Stimulated activated memory B cell treated with anti-CD40 and anti-IgM and Interleukin-4, amounts not matched to agents 10 μg/mL and 1 μg/mL and 100 μg/mL, for 72 hours (primary cell): Measurements from ENCODE around the gene PLXNB2.

Source experiments
- ATAC-seq: fragments of 150-1000 bp; cut with Tn5 transposase; 2 replicates; pipeline ENCODE4 v1.10.0; 2021
- H3K27ac Mint-ChIP-seq: one replicate; pipeline ENCODE4 v1.8.0; 2022; ENCODE audit warnings: mild to moderate bottlenecking, mixed read lengths
- H3K27me3 Mint-ChIP-seq: one replicate; pipeline ENCODE4 v1.8.0; 2022; ENCODE audit warnings: mixed read lengths
- H3K36me3 Mint-ChIP-seq: one replicate; pipeline ENCODE4 v1.8.0; 2022; ENCODE audit warnings: mixed read lengths
- H3K4me1 Mint-ChIP-seq: one replicate; pipeline ENCODE4 v1.8.0; 2022; ENCODE audit warnings: mixed read lengths
- H3K4me3 Mint-ChIP-seq: one replicate; pipeline ENCODE4 v1.8.0; 2022; ENCODE audit warnings: mild to moderate bottlenecking, moderate library complexity, mixed read lengths
- H3K9me3 Mint-ChIP-seq: one replicate; pipeline ENCODE4 v1.8.0; 2022; ENCODE audit warnings: mixed read lengths

PLXNB2 gene

DNA sequence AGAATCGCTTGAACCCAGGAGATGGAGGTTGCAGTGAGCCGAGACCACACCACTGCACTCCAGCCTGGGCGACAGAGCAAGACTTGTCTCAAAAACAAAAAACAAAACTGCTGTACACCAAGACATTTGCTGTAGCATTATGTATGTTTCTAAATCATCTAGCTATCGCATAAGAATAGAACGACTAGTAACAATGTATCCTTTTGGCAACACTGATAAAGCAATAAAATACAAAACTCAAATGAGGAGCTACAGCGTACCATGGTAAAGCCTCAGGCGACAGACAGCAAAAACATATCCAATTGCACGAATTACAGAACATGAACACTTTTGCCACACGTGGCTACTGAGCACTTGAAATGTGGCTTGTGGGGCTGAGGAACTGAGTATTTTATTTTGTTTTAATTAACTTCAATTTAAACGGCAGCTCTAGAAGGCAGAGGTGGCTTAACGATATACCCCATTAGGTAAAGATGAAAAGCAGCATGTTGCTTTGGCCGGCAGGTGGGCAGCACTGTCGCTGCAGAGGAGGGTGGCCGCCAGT lies 65.0 kb downstream of the PLXNB2 start:
- no peak for ATAC-seq
- Mint-ChIP-seq H3K36me3 (peaks cover 20% of the 10 kb centered on the region), H3K27ac (peak overlapping the region; percentile 91), H3K27me3 (no peaks in the 10 kb centered on the region), H3K4me3 (peak overlapping the region; percentile 93), H3K4me1 (peaks cover 46% of the 10 kb centered on the region), H3K9me3 (no peaks in the 10 kb centered on the region)

DNA sequence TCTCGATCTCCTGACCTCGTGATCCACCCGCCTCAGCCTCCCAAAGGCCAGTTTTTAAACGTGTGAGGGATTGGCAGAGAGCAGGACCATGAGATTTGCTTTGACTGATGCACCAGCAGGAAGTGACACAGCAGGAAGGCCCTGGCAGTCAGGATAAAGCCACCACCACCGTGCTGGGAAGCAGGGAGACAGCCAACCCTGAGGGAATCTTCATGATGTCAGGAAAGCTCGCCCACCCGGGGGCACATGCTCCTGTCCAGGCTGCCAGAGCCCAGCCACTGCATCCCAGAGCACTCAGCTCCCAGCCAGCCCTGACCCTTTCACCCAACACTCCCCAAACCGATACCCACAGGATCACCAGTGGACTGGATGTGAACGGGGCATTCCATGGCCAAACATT lies 68.7 kb downstream of the PLXNB2 start:
- Mint-ChIP-seq H3K27me3 (no peaks in the 10 kb centered on the region), H3K4me1 (peaks cover 55% of the 10 kb centered on the region), H3K9me3 (peaks cover 3% of the 10 kb centered on the region), H3K4me3 (no peak overlapping the region), H3K36me3 (peaks cover 29% of the 10 kb centered on the region), H3K27ac (no peak overlapping the region)
- no peak for ATAC-seq

DNA sequence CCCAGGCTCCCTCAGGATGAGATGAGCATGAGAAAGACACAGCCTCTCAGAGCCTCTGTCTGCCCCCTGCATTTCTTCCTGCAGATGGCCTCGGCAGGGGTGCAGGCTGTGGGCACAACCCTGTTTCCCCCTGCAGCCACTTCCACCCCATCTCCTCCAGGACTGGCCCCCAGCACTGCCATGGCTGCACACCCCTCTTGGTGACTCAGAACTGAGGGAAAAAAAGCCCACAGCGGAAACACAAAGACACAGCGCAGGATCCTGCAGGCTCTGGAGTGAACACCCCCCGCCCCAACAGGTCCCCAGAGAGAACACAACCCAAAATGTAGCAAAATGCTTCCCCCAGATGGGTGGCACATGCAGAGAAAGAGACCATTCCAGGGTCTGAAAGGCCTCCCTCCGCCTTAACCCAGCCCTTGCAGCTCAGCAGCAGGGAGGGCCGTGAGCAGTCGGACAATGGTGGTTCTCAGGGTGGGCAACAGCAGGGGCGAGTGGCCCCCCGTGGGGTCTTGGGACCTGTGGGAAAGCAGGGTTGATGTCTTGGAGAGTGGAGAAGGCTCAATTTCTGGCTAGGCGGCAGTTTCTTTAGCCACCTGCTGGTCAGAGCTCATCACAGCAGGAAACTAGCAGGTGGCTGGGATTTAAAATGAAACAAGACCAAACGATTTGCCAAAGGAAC lies 70.6 kb downstream of the PLXNB2 start:
- no peaks in the 10 kb centered on the region for H3K27me3 Mint-ChIP-seq
- no peak overlapping the region for H3K27ac Mint-ChIP-seq
- peaks cover 43% of the 10 kb centered on the region for H3K36me3 Mint-ChIP-seq
- H3K9me3 Mint-ChIP-seq = peaks cover 3% of the 10 kb centered on the region
- ATAC-seq = no peak
- no peak overlapping the region for H3K4me3 Mint-ChIP-seq
- H3K4me1 Mint-ChIP-seq = peaks cover 38% of the 10 kb centered on the region

DNA sequence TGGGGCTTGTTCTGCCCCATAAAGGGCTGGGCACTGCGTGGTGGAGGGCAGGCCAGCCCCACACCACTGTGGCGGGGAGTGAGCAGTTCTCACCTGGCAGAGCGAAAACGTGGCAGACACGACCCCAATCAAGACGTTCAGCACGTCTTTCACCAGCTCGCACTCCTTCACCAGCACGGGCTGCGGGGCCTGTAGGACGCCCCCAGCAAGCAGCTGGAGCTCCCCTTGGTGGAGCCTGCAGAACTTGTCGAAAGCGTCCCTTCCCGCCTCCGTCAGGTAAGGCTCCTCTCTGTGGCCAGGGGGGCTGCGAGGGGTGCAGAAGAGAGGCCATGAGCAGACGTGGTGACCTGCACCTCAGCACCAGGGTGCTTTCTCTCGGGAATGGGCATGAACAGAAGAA lies 74.2 kb downstream of the PLXNB2 start:
- Mint-ChIP-seq H3K27ac (no peak overlapping the region), H3K9me3 (peaks cover 3% of the 10 kb centered on the region), H3K36me3 (peaks cover 63% of the 10 kb centered on the region), H3K4me1 (peaks cover 35% of the 10 kb centered on the region), H3K27me3 (no peaks in the 10 kb centered on the region), H3K4me3 (no peak overlapping the region)
- ATAC-seq = no peak

DNA sequence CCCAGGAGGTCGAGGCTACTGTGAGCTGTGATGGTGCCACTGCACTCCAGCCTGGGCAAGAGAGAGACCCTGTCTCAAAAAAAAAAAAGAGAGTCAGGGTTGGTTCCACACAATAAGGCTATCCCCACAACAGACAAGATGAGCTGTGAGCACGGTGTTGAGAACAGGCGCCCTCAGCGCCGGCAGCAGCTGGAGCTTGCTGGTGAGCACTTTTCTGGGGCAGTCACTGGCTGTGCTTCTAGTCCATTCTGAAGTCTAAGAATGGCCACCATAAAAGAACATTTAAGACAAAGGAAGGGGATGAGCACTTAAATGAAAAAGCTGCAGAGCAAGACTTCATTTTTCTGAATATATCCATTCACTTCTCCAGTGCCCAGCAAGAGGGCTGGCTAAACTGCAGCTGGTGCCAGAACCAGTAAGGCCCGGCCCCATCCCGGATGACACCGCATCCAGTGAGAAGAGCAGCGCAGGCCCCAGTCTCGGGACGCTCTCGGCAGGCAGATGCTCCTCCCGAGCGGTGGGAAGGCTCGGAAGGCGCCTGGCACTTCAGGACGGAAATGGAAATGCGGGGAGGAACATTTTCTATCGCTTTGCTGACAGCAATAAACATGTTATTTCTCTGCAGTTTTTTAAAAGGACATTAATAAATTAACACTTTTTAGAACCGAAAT lies 74.8 kb downstream of the PLXNB2 start:
- Mint-ChIP-seq H3K27ac (no peak overlapping the region), H3K27me3 (no peaks in the 10 kb centered on the region), H3K36me3 (peaks cover 57% of the 10 kb centered on the region), H3K4me3 (no peak overlapping the region), H3K9me3 (peaks cover 3% of the 10 kb centered on the region), H3K4me1 (peaks cover 35% of the 10 kb centered on the region)
- ATAC-seq = no peak

DNA sequence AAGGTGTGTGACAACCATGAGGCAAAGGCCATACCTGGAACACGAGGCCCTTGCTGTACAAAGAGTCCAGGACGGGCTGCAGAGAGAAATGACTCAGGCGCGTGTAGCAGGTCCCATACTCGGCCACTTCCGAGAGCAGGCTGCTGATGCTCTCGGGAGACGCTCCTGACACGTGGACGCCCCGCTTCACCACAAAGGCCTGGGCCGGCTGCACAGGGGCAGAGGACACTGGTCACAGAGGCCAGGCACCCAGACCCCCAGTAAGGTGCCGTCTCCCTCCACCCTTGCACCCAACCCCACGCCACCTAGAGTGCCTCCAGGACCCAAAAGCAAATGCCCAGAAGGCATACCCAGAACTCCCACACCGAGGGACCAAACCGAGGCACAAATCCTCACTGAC lies 78.1 kb downstream of the PLXNB2 start:
- Mint-ChIP-seq H3K36me3 (peaks cover 61% of the 10 kb centered on the region), H3K4me3 (no peak overlapping the region), H3K4me1 (peaks cover 17% of the 10 kb centered on the region), H3K27ac (no peak overlapping the region), H3K27me3 (no peaks in the 10 kb centered on the region), H3K9me3 (no peaks in the 10 kb centered on the region)
- ATAC-seq = no peak

DNA sequence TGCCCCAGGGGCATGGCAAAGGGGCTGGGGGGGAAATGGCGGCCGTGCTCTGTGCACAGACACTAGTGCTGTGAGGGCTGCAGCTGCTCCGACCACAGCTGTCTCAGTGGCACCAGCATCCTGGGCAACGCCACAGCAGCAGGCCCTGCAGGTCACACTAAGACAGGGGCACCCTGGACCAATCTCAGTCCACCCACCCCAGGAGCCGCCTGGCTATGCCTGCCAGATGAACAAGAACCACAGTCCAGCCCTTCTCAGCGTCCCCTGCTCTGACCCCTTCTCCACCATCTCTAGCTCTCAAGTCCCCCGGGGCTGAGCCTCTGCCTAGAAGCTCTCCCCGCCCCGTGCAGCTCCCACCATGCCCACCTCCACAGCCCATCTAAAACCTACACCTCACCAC lies 79.1 kb downstream of the PLXNB2 start:
- no peaks in the 10 kb centered on the region for H3K27me3 Mint-ChIP-seq
- no peak for ATAC-seq
- H3K36me3 Mint-ChIP-seq = peaks cover 64% of the 10 kb centered on the region
- no peak overlapping the region for H3K27ac Mint-ChIP-seq
- H3K4me1 Mint-ChIP-seq = peaks cover 9% of the 10 kb centered on the region
- H3K4me3 Mint-ChIP-seq = no peak overlapping the region
- no peaks in the 10 kb centered on the region for H3K9me3 Mint-ChIP-seq

DNA sequence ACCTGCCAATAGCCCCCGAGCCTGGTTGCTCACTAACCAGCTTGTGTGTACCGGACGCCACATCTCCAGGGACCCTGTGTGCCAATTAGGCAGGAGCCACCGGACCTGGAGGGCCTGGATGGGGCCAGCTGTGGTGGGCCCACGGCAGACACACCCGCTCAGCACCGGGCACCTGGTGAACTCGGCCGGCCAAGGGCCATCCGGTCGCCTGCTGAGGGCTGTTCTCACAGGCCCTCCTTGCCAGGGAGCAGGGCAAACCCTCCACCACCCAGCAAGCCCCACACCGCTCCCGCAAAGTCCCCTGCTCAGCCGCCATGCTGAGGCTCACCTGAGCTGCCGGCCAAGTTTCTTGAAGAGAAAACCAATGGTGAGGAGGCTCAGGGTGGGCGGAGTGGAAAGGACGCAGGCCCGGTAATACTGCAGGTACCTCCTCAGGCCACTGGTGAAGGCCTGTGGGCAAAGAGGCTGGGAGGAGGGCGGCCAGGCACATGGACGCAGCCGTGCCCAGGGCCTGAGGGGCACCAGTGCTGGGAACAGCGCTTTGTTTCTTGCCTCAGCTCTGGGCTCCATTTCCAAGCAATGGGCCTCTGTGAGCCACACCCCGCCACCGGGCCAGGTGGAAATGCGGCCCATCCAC lies 79.7 kb downstream of the PLXNB2 start:
- Mint-ChIP-seq H3K9me3 (no peaks in the 10 kb centered on the region), H3K27me3 (no peaks in the 10 kb centered on the region), H3K4me1 (peaks cover 9% of the 10 kb centered on the region), H3K27ac (no peak overlapping the region), H3K36me3 (peaks cover 66% of the 10 kb centered on the region), H3K4me3 (no peak overlapping the region)
- no peak for ATAC-seq

DNA sequence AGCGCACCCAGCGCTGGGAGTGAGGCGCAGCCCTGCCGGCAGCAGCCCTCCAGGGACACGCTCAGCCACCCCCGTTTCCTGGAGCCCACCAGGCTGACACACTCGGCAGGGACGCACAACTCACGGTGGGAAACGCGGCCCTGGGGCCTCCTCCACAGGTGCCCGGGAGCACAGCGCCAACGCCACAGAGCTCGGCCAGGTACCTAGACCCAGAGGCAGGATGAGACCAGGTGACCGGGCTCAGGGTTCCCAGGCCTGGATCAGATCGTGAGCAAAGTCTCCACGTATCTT lies 80.6 kb downstream of the PLXNB2 start:
- H3K27ac Mint-ChIP-seq = no peak overlapping the region
- H3K36me3 Mint-ChIP-seq = peaks cover 59% of the 10 kb centered on the region
- H3K4me3 Mint-ChIP-seq = no peak overlapping the region
- no peaks in the 10 kb centered on the region for H3K9me3 Mint-ChIP-seq
- H3K4me1 Mint-ChIP-seq = peaks cover 9% of the 10 kb centered on the region
- no peaks in the 10 kb centered on the region for H3K27me3 Mint-ChIP-seq
- no peak for ATAC-seq

DNA sequence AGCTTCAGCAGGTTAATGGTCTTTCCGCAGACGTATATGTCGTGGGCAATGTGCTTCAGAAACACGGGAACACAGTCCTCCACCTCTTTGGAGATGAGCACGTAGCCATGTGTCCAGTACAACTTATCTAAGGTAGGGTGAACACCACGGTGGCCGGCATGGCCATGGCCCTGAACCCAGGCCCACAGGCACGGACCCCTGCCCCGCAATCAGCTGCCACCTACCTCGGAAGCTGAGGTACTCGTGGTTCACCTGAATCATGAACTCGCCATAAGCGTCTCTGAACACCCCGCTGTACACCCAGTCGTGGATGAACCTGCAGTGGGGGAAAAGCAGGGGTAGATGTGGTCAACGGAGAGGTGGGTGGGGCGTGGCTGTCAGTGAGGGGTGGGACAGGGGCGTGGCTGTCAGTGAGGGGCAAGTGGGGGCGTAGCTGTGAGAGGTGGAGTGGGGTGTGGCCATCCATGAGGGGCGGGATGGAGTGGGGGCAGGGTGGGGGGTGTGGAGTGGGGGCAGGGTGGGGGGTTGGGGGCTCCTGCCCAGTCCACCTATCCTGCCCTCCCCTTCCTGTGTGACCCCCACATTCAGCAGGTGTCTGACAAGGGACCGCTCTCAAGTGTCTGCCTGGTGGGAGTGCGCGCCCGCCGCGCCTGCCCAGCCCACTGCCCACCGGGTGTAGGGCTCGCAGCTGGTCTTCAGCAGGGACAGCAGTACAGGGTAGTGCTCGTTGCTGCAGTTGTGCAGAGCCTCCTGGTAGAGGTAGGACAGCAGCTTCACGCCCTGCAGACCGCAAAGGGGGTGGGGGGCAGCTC lies 81.2 kb downstream of the PLXNB2 start:
- Mint-ChIP-seq H3K27ac (no peak overlapping the region), H3K36me3 (peaks cover 55% of the 10 kb centered on the region), H3K4me1 (peaks cover 9% of the 10 kb centered on the region), H3K27me3 (no peaks in the 10 kb centered on the region), H3K9me3 (no peaks in the 10 kb centered on the region), H3K4me3 (no peak overlapping the region)
- peak; percentile 46 for ATAC-seq

DNA sequence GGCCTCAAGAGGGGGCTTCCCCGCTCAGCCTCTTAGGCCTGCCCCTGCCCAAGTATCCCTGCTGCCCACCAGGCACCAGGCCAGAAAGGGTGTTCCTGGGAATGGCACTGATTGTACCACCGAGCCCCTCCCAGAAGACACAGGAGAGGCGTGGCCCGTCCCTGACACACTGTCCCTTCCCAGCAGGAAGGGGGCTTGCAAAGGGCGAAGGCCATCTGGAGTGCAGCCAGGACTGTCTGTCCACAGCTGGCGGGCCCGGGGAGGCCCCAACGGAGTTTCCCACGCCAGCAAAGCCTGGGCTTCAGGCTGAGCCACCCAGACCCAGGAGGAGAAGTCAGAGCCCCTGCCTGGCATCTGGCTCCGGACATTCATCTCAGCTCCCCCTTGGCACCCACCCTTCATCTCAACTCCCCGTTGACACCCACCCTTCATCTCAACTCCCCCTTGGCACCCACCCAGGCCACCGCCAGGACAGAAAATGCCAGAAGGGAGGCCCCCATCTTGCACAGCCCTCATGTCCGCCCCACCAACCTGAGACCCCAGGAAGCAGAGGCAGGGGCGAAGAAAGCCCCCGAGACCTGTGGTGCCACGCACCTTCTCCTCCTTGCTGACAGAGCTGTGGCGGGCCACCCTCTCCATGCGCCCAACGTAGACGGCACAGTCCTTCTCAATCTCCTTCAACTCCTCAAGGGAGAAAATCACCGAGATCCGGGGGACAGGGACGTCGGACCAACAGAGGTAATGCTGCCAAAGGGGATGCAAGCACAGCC lies 82.1 kb downstream of the PLXNB2 start:
- Mint-ChIP-seq H3K27me3 (no peaks in the 10 kb centered on the region), H3K36me3 (peaks cover 61% of the 10 kb centered on the region), H3K4me1 (peaks cover 9% of the 10 kb centered on the region), H3K9me3 (no peaks in the 10 kb centered on the region), H3K27ac (no peak overlapping the region), H3K4me3 (no peak overlapping the region)
- no peak for ATAC-seq
